ENCODE results near the gene IRF3.
A peak's percentile ranks its signal among the peaks of the same experiment; 100 is the strongest.

Gene IRF3, protein sequence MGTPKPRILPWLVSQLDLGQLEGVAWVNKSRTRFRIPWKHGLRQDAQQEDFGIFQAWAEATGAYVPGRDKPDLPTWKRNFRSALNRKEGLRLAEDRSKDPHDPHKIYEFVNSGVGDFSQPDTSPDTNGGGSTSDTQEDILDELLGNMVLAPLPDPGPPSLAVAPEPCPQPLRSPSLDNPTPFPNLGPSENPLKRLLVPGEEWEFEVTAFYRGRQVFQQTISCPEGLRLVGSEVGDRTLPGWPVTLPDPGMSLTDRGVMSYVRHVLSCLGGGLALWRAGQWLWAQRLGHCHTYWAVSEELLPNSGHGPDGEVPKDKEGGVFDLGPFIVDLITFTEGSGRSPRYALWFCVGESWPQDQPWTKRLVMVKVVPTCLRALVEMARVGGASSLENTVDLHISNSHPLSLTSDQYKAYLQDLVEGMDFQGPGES

DNA sequence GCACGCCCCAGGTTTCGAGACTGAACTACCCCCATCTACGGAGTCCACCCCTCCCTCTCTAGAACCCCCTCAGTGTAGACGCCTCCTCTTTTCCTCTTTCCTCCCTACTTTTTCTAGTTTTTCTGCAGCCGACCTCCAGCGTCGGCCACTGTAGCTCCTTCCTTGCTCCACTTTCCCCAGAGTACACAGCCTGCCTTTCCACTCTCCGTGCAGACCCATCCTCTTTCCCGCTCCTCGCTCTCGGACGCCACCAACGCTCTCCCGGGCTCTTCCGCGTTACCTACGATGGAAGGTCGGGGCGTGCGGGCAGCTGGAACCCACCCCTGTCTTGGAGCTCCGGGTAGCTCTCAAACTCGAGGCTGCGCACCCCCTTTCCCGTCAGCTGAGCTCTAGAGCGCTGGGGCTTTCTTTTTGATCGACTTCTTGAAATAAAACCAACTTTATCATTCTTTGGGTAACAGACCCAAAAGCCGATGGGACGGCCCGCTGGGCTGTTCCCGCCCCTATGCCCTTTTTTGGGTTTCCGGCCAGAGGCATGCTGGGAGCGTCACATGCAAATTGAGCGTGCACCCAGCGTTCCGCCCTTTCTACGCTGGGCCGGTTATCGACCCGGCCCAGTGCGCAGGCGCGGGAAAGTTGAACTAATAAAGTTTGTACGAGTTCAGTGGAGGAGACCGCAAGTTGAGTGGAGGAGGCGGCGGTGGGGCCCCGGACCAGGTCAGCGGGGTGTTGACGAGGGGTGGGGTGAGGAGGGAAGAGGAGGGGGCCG is at the start of gene IRF3, which contains the start of gene BCL2L12:
IRF3 (minus strand) TSS at position 507 of the 769 bp plus-strand sequence. CDS start 1,019 bp downstream, outside the sequence.
BCL2L12 (plus strand) TSS at position 583 of the 769 bp plus-strand sequence. CDS start 760 bp downstream, outside the sequence.
- Histone ChIP-seq H3K9me3 (ENCODE audit: control insufficient read depth, insufficient read depth, low read depth, low read length) (peaks cover under 1% of the 10 kb centered on the region; the same call in 1 of the 2 replicates), H3K4me1 (ENCODE audit: control insufficient read depth, insufficient read depth, low read length) (0 out of 2 replicates have a peak, but pooled peaks cover 2% of the 10 kb centered on the region), H3K36me3 (ENCODE audit: control insufficient read depth, insufficient read depth, low read length) (peaks cover 51% of the 10 kb centered on the region), H3K27me3 (ENCODE audit: control insufficient read depth, insufficient read depth, low read length) (no peaks in the 10 kb centered on the region), H3K27ac (ENCODE audit: low read depth, low read length) (peak within 1 kb of the TSS; percentile 38; the same call in 1 of the 2 replicates), H3K9ac (ENCODE audit: low read length) (peak within 1 kb of the TSS; percentile 86), H3K4me3 (ENCODE audit: low read depth, low read length) (peak within 1 kb of the TSS; percentile 98)

DNA sequence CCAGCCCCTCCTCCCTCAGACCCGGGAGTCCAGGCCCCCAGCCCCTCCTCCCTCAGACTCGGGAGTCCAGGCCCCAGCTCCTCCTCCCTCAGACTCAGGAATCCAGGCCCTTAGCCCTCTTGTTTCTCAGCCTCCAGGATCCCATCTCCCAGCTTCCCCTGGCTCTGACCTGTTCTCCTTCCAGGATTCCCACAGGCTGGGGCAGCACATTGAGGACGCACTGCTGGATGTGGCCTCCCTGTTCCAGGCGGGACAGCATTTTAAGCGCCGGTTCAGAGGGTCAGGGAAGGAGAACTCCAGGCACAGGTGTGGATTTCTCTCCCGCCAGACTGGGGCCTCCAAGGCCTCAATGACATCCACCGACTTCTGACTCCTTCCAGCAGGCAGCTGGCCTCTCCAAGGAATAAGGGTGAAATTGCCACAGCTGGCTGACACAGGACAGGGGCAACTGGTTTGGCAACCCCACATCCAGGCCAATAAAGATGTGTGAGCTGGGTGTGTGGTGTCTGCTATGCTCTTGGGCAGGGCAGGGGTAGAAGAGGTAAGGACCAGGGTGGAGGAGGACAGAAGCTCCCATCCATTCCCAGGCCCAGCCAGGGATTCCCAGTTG is 47.7 kb upstream of the IRF3 start:
- no peak overlapping the region for H3K9ac ChIP-seq (ENCODE audit: low read length)
- H3K27ac ChIP-seq (ENCODE audit: low read depth, low read length), result no peak overlapping the region
- no peak overlapping the region for H3K4me3 ChIP-seq (ENCODE audit: low read depth, low read length)
- H3K36me3 ChIP-seq (ENCODE audit: control insufficient read depth, insufficient read depth, low read length), result peaks cover 13% of the 10 kb centered on the region
- H3K27me3 ChIP-seq (ENCODE audit: control insufficient read depth, insufficient read depth, low read length), result no peaks in the 10 kb centered on the region
- H3K9me3 ChIP-seq (ENCODE audit: control insufficient read depth, insufficient read depth, low read depth, low read length), result no peaks in the 10 kb centered on the region
- H3K4me1 ChIP-seq (ENCODE audit: control insufficient read depth, insufficient read depth, low read length), result peaks cover 4% of the 10 kb centered on the region; the same call in 1 of the 2 replicates

DNA sequence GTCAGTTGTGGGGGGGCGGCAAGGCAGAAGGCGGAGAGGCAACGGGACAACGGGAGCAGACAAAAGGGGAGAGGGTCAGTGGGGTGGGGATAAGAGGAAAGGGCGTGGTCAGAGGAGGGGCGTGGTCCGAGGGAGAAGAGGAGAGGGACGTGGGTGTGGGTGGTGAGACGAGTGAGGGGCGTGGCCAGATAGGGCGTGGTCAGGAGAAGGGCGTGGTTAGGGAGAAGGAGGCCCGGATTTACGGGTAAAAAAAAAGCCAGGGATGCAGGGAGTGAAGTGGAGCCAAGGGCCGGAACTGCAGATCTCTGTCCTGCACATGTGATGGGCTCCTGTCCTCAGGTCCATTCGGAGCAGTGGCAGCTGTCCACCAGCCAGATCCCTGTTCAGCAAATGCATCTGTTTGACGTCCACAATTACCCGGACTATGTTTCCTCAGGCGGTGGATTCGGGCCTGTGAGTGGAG is 46.8 kb upstream of the IRF3 start:
- H3K27ac ChIP-seq (ENCODE audit: low read depth, low read length), result no peak overlapping the region
- H3K4me3 ChIP-seq (ENCODE audit: low read depth, low read length), result peak overlapping the region; percentile 11; the same call in 1 of the 2 replicates
- no peaks in the 10 kb centered on the region for H3K9me3 ChIP-seq (ENCODE audit: control insufficient read depth, insufficient read depth, low read depth, low read length)
- H3K4me1 ChIP-seq (ENCODE audit: control insufficient read depth, insufficient read depth, low read length), result peaks cover 4% of the 10 kb centered on the region; the same call in 1 of the 2 replicates
- H3K9ac ChIP-seq (ENCODE audit: low read length), result peak overlapping the region; percentile 29
- H3K36me3 ChIP-seq (ENCODE audit: control insufficient read depth, insufficient read depth, low read length), result peaks cover 13% of the 10 kb centered on the region
- no peaks in the 10 kb centered on the region for H3K27me3 ChIP-seq (ENCODE audit: control insufficient read depth, insufficient read depth, low read length)

DNA sequence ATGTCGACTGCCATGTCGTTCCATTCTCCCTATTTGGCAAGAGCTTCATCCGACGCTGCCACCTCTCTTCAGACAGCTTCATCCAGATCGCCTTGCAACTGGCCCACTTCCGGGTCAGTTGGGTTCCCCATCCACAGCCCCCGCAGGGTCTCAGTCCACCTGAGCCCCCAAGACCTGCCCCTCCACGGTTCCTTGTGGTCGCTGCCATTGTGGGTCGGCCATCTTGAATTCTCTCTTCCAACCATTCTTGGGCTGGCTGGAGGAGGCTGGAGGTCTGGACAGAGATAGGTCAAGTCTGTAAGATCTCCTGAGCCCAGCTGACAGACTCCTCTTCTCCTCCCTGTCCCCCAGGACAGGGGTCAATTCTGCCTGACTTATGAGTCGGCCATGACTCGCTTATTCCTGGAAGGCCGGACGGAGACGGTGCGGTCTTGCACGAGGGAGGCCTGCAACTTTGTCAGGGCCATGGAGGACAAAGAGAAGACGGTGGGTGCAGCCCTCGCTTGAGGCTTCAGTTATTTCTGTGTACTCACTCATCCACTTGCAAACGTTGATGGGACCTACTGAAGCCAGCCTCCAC is 44.8 kb upstream of the IRF3 start:
- H3K9me3 ChIP-seq (ENCODE audit: control insufficient read depth, insufficient read depth, low read depth, low read length), result no peaks in the 10 kb centered on the region
- H3K27ac ChIP-seq (ENCODE audit: low read depth, low read length), result no peak overlapping the region
- H3K9ac ChIP-seq (ENCODE audit: low read length), result no peak overlapping the region
- H3K27me3 ChIP-seq (ENCODE audit: control insufficient read depth, insufficient read depth, low read length), result no peaks in the 10 kb centered on the region
- peaks cover 4% of the 10 kb centered on the region; the same call in 1 of the 2 replicates for H3K4me1 ChIP-seq (ENCODE audit: control insufficient read depth, insufficient read depth, low read length)
- no peak overlapping the region for H3K4me3 ChIP-seq (ENCODE audit: low read depth, low read length)
- peaks cover 20% of the 10 kb centered on the region for H3K36me3 ChIP-seq (ENCODE audit: control insufficient read depth, insufficient read depth, low read length)

DNA sequence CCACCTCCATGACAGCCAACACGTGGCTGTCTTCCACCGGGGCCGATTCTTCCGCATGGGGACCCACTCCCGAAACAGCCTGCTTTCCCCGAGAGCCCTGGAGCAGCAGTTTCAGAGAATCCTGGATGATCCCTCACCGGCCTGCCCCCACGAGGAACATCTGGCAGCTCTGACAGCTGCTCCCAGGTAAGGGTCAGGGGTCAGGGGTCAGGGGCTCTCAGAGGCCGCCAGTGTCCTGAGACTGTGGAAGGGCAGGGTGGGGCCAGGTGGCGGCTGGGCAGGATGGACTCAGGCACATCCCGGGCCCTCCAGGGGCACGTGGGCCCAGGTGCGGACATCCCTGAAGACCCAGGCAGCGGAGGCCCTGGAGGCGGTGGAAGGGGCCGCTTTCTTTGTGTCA is 40.3 kb upstream of the IRF3 start:
- no peak overlapping the region for H3K9ac ChIP-seq (ENCODE audit: low read length)
- H3K27ac ChIP-seq (ENCODE audit: low read depth, low read length), result no peak overlapping the region
- peaks cover 6% of the 10 kb centered on the region; the same call in 1 of the 2 replicates for H3K27me3 ChIP-seq (ENCODE audit: control insufficient read depth, insufficient read depth, low read length)
- peaks cover 3% of the 10 kb centered on the region; the same call in 1 of the 2 replicates for H3K4me1 ChIP-seq (ENCODE audit: control insufficient read depth, insufficient read depth, low read length)
- H3K4me3 ChIP-seq (ENCODE audit: low read depth, low read length), result no peak overlapping the region
- H3K36me3 ChIP-seq (ENCODE audit: control insufficient read depth, insufficient read depth, low read length), result peaks cover 16% of the 10 kb centered on the region
- H3K9me3 ChIP-seq (ENCODE audit: control insufficient read depth, insufficient read depth, low read depth, low read length), result no peaks in the 10 kb centered on the region

DNA sequence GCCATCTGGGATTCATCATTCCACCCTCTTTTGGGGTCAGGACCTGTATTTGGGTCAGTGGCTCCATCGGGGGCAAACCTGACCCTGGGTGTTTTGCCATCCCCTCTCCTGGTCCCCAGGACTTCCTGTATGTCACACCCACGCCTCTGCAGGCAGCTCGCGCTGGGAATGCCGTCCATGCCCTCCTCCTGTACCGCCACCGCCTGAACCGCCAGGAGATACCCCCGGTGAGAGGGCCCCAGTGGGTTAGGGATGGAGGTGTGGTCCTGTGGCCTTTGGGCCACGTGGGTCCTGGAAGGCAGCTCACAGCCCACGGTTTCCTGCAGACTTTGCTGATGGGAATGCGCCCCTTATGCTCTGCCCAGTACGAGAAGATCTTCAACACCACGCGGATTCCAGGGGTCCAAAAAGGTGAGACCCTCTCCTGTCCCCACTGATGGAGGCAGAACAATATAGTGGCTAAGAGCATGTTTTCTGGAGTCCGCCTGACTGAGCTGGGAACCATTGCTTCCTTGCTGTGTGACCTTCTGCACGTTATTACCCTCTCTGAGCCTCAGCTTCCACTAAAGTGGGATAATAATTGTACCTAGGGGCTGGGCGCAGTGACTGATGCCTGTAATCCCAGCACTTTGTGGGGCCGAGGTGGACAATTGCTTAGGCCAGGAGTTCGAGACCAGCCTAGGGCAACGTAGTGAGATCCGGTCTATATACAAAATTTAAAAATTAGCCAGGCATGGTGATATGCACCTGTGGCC is 39.4 kb upstream of the IRF3 start:
- peaks cover 13% of the 10 kb centered on the region for H3K36me3 ChIP-seq (ENCODE audit: control insufficient read depth, insufficient read depth, low read length)
- no peak overlapping the region for H3K27ac ChIP-seq (ENCODE audit: low read depth, low read length)

DNA sequence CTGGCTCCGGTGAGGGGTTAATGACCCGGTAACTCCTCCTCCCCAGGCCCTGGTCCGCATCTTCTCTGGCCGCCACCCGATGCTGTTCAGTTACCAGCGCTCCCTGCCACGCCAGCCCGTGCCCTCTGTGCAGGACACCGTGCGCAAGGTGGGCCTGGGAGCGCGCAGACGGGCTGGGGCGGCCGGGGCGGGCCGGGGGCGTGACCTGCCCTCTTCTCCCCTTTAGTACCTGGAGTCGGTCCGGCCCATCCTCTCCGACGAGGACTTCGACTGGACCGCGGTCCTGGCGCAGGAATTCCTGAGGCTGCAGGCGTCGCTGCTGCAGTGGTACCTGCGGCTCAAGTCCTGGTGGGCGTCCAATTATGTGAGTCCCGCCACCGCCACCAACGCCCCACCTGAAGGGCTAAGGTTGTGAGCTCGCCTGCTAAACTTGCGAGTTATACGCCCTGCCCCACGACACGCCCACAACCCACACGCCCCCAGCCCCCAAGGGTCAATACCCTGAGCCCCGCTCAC is 35.7 kb upstream of the IRF3 start:
- Histone ChIP-seq H3K9ac (ENCODE audit: low read length) (no peak overlapping the region), H3K36me3 (ENCODE audit: control insufficient read depth, insufficient read depth, low read length) (peaks cover 14% of the 10 kb centered on the region; the same call in 1 of the 2 replicates), H3K4me1 (ENCODE audit: control insufficient read depth, insufficient read depth, low read length) (peaks cover 9% of the 10 kb centered on the region; the same call in 1 of the 2 replicates), H3K4me3 (ENCODE audit: low read depth, low read length) (peak overlapping the region; percentile 42), H3K27me3 (ENCODE audit: control insufficient read depth, insufficient read depth, low read length) (peaks cover 12% of the 10 kb centered on the region; the same call in 1 of the 2 replicates), H3K27ac (ENCODE audit: low read depth, low read length) (no peak overlapping the region), H3K9me3 (ENCODE audit: control insufficient read depth, insufficient read depth, low read depth, low read length) (no peaks in the 10 kb centered on the region)

More for the DNA sequence above, 39.4 kb upstream of the IRF3 start:
- Histone ChIP-seq H3K9me3 (ENCODE audit: control insufficient read depth, insufficient read depth, low read depth, low read length) (no peaks in the 10 kb centered on the region), H3K9ac (ENCODE audit: low read length) (no peak overlapping the region), H3K4me1 (ENCODE audit: control insufficient read depth, insufficient read depth, low read length) (peaks cover 9% of the 10 kb centered on the region; the same call in 1 of the 2 replicates), H3K4me3 (ENCODE audit: low read depth, low read length) (no peak overlapping the region), H3K27me3 (ENCODE audit: control insufficient read depth, insufficient read depth, low read length) (peaks cover 12% of the 10 kb centered on the region; the same call in 1 of the 2 replicates)

DNA sequence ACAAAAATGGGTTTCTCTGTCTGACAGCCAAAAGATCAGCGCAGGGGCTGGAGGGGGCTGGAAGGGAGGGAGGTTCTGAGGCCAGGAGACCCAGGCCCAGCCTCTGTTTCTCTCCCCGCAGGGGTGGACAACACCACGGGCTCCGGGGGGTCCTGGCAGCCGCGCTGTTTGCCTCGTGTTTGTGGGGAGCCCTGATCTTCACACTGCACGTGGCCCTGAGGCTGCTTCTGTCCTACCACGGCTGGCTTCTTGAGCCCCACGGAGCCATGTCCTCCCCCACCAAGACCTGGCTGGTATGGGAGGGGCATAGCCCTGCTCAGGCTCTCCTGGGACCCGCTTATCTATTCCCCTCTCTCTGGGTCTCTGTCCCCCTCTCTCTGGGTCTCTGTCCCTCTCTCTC is 34.9 kb upstream of the IRF3 start:
- H3K27me3 ChIP-seq (ENCODE audit: control insufficient read depth, insufficient read depth, low read length), result peaks cover 12% of the 10 kb centered on the region; the same call in 1 of the 2 replicates
- H3K9me3 ChIP-seq (ENCODE audit: control insufficient read depth, insufficient read depth, low read depth, low read length), result no peaks in the 10 kb centered on the region
- H3K36me3 ChIP-seq (ENCODE audit: control insufficient read depth, insufficient read depth, low read length), result peaks cover 8% of the 10 kb centered on the region; the same call in 1 of the 2 replicates
- peaks cover 9% of the 10 kb centered on the region; the same call in 1 of the 2 replicates for H3K4me1 ChIP-seq (ENCODE audit: control insufficient read depth, insufficient read depth, low read length)
- no peak overlapping the region for H3K4me3 ChIP-seq (ENCODE audit: low read depth, low read length)
- no peak overlapping the region for H3K27ac ChIP-seq (ENCODE audit: low read depth, low read length)
- H3K9ac ChIP-seq (ENCODE audit: low read length), result no peak overlapping the region

DNA sequence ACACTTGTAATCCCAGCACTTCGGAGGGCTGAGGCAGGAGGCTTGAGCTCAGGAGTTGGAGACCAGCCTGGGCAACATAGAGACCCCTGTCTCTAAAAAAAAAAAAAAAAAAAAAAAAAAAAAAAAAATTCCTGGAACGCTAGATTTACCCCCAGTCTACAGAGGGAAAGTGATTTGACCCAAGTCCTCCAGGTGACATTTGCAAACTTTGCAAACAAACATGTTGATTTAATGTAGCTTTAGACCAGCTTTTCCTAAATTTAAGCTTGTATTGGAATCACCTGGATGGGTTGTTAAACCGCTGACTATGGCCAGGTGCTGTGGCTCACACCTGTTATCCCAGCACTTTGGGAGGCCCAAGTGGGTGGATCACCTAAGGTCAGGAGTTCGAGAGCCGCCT is 33.7 kb upstream of the IRF3 start:
- H3K27ac ChIP-seq (ENCODE audit: low read depth, low read length), result no peak overlapping the region
- peaks cover 12% of the 10 kb centered on the region; the same call in 1 of the 2 replicates for H3K27me3 ChIP-seq (ENCODE audit: control insufficient read depth, insufficient read depth, low read length)
- H3K4me3 ChIP-seq (ENCODE audit: low read depth, low read length), result no peak overlapping the region
- H3K4me1 ChIP-seq (ENCODE audit: control insufficient read depth, insufficient read depth, low read length), result peaks cover 9% of the 10 kb centered on the region; the same call in 1 of the 2 replicates
- 0 out of 2 replicates have a peak, but pooled peaks cover 2% of the 10 kb centered on the region for H3K36me3 ChIP-seq (ENCODE audit: control insufficient read depth, insufficient read depth, low read length)
- no peak overlapping the region for H3K9ac ChIP-seq (ENCODE audit: low read length)
- H3K9me3 ChIP-seq (ENCODE audit: control insufficient read depth, insufficient read depth, low read depth, low read length), result no peaks in the 10 kb centered on the region
